Activated CD8-positive, alpha-beta T cell treated with anti-CD3 and anti-CD28 coated beads for 36 hours (primary cell): ENCODE measurements around the gene NGDN. TPM values are rescaled to one million over a fixed set of nuclear protein-coding genes. Genes with fewer than 3 reads are reported as not detected.

Experiments
- ATAC-seq: fragments of 200-7000 bp; cut with Tn5 transposase; one replicate; pipeline ENCODE4 v1.10.0; 2021; ENCODE audit warnings: mild to moderate bottlenecking, moderate library complexity
- CTCF ChIA-PET: fragments of 350-600 bp; sonication (Branson Sonifier 250); formaldehyde crosslinking; loops from one replicate; lab custom pipeline; 2021; ENCODE audit warnings: antibody characterized with exemption; lab: Charles Lee
- POLR2A ChIA-PET: fragments of 350-600 bp; sonication (Branson Sonifier 250); formaldehyde crosslinking; loops from one replicate; lab custom pipeline; 2021; ENCODE audit warnings: antibody characterized with exemption; lab: Charles Lee
- DNase-seq: peaks from one replicate; pipeline ENCODE4 v3.0.0-alpha.2; 2020
- H3K27ac Mint-ChIP-seq: one replicate; pipeline ENCODE4 v1.8.0; 2021; ENCODE audit warnings: mild to moderate bottlenecking, mixed read lengths
- H3K27me3 Mint-ChIP-seq: one replicate; pipeline ENCODE4 v1.8.0; 2021; ENCODE audit warnings: mixed read lengths
- H3K36me3 Mint-ChIP-seq: one replicate; pipeline ENCODE4 v1.8.0; 2021; ENCODE audit warnings: low read depth, mixed read lengths
- H3K4me1 Mint-ChIP-seq: one replicate; pipeline ENCODE4 v1.8.0; 2021; ENCODE audit warnings: low read depth, mixed read lengths
- H3K4me3 Mint-ChIP-seq: one replicate; pipeline ENCODE4 v1.8.0; 2021; ENCODE audit warnings: mild to moderate bottlenecking, moderate library complexity, mixed read lengths
- H3K9me3 Mint-ChIP-seq: one replicate; pipeline ENCODE4 v1.8.0; 2021; ENCODE audit warnings: mixed read lengths
- intact Hi-C: fragments of 100-400 bp; cut with micrococcal nuclease; formaldehyde crosslinking; loops from one replicate; pipeline ENCODE4 v1.10.0; 2022
- total RNA-seq, 2 experiments: library from RNA; stranded (reverse); gene quantifications; one replicate each; pipeline ENCODE4 v1.2.3, GENCODE V29; 2021
- TF ChIP-seq, protein P1 (sequence below): fragments of 200-600 bp; IDR thresholded peaks from one replicate; pipeline ENCODE4 v1.8.0; 2022; ENCODE audit warnings: antibody characterized with exemption, mild to moderate bottlenecking

NGDN gene
- total RNA-seq, 2 experiments from 2014 or later: 50.9 to 57.4 TPM

DNA sequence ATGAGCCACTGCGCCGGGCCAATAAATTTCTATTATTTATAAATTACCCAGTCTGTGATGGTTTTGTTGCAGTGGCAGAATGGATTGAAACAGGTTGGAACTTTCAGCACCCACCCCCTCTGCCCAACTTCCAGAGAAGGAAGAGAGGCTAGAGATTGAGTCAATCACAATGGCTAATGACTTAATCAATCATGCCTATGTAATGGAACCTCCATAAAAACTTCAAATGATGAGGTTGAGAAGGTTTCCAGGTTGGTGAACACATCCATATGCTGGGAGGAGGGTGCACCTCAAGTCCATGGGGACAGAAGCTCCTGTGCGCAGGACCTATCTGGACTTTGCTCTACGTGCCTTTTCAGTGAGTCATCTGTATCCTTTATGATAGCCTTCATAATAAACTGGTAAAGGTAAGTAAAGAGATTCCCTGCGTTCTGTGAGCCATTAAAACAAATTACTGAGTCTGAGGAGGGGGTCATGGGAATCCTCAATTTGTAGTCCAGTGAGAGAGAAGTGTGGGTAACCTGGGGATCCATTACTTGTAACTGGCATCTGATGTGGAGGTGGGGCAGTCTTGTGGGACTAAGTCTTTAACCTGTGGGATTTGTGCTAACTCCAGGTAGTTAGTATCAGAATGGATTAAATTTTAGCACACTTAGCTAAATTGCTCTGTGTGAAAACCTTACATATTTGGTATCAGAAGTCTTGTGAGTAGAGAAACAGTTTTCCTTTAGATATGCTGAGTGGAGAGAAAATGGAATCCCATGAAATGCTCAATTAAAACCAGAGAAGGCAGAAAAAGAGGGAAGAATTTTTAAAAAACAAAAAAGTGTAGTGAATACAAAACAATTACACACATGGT, 11.7 kb upstream of the NGDN start:
- Mint-ChIP-seq H3K9me3 (no peaks in the 10 kb centered on the region), H3K27ac (no peak overlapping the region), H3K4me3 (no peak overlapping the region), H3K4me1 (no peaks in the 10 kb centered on the region), H3K27me3 (peaks cover 23% of the 10 kb centered on the region), H3K36me3 (no peaks in the 10 kb centered on the region)
- no peak for ATAC-seq
- ChIA-PET CTCF (interaction anchor here (1.1 to 1.7 kb wide), 2 partner anchors 11 to 102 kb away, joined by 3 to 7 read pairs; no protein-coding TSS in a partner anchor), POLR2A (no interaction called here)
- TF ChIP-seq, protein P1, sequence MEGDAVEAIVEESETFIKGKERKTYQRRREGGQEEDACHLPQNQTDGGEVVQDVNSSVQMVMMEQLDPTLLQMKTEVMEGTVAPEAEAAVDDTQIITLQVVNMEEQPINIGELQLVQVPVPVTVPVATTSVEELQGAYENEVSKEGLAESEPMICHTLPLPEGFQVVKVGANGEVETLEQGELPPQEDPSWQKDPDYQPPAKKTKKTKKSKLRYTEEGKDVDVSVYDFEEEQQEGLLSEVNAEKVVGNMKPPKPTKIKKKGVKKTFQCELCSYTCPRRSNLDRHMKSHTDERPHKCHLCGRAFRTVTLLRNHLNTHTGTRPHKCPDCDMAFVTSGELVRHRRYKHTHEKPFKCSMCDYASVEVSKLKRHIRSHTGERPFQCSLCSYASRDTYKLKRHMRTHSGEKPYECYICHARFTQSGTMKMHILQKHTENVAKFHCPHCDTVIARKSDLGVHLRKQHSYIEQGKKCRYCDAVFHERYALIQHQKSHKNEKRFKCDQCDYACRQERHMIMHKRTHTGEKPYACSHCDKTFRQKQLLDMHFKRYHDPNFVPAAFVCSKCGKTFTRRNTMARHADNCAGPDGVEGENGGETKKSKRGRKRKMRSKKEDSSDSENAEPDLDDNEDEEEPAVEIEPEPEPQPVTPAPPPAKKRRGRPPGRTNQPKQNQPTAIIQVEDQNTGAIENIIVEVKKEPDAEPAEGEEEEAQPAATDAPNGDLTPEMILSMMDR: no peak
- DNase-seq: no peak
- intact Hi-C loops: no loop called here

DNA sequence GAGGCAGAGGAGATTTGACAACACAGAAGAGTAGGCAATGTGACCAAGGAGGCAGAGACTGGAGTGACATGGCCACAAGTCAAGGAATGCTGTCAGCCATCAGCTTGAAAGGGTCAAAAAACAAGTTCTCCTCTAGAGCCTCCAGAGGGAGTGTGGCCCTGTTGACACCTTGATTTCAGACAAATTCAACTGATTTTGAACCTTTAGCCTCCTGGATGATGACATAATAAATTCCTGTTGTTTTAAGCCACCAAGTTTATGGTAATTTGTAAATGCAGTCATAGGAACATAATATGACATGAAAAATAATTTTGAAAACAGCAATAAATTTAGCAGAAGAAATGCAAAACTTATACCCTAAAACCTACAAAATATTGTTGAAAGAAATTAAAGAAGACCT, 8.5 kb upstream of the NGDN start:
- ChIA-PET POLR2A (interaction anchor here (0.6 kb wide), 1 partner anchor 157 kb away, joined by 3 read pairs; no protein-coding TSS in a partner anchor), CTCF (no interaction called here)
- Mint-ChIP-seq H3K27ac (no peak overlapping the region), H3K9me3 (no peaks in the 10 kb centered on the region), H3K27me3 (peaks cover 8% of the 10 kb centered on the region), H3K4me3 (no peak overlapping the region), H3K36me3 (no peaks in the 10 kb centered on the region), H3K4me1 (no peaks in the 10 kb centered on the region)
- no peak for DNase-seq
- TF ChIP-seq, protein P1: no peak
- no peak for ATAC-seq
- intact Hi-C loops: no loop called here

DNA sequence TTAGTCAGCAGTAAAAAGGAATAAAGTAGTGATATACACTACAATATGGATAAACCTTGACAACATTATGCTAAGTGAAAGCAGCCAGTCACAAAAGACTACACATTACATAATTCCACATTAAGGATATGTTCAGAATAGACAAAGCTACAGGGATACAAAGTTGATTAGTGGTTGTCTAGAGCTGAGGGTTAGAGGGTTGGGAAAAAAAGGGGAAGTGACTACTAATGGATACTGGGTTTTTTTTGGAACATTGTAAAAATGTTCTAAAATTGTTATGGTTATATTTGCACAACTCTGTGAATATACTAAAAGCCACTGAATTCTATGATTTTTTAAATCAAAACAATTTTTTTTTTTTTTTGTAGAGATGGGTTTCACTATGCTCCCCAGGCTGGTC, 4.8 kb upstream of the NGDN start:
- intact Hi-C loops: no loop called here
- TF ChIP-seq, protein P1: no peak
- peaks cover 2% of the 10 kb centered on the region for H3K9me3 Mint-ChIP-seq
- H3K27ac Mint-ChIP-seq: no peak overlapping the region
- ChIA-PET POLR2A (interaction anchor here (0.9 kb wide), 1 partner anchor 143 kb away, joined by 4 read pairs; no protein-coding TSS in a partner anchor), CTCF (no interaction called here)
- peaks cover 3% of the 10 kb centered on the region for H3K27me3 Mint-ChIP-seq
- no peaks in the 10 kb centered on the region for H3K36me3 Mint-ChIP-seq
- H3K4me1 Mint-ChIP-seq: peaks cover 5% of the 10 kb centered on the region
- ATAC-seq (no peak), DNase-seq (no peak)
- H3K4me3 Mint-ChIP-seq: no peak overlapping the region

DNA sequence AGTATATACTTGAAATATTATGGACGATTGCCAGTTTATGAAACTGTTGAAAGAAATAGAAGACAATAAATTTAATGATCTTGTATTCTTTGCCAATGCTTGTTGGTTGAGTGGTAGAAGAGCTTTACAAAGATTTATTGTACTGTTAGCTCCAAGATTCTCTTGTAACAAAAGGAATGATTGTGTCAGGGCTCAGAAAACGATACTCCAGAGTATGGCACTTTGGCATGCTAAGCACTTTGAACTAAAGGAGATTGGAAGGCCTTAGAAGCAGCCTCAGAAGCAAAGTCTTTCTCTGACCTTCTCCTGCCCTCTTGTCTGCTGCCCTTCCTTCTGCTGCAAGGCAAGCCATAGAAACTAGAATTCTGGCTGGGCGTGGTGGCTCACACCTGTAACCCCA, 4.2 kb upstream of the NGDN start:
- TF ChIP-seq, protein P1: no peak
- Mint-ChIP-seq H3K36me3 (no peaks in the 10 kb centered on the region), H3K27me3 (peaks cover 3% of the 10 kb centered on the region)

DNA sequence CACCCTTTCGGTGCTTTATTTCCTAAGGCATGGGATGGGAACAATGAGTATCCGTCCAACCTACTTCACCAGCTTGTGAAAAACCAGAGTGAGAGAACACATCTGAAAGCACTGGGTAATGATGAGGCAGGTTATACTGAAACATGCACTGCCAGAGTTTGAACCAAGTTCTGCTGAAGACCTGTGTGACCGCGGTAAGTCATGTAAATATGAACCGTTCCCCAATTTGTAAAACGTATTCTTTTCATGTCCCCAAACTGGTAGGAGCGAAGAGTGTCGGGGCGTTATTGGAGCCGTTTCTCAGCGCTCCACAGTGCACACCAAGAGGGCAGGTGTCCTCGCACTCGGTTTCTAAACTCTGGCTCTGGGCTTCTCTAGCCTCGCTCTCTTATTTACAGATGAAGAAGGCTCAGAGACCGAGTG, 788 bp upstream of the NGDN start:
- DNase-seq (no peak), ATAC-seq (no peak)
- H3K27ac Mint-ChIP-seq: no peak overlapping the region
- peaks cover 17% of the 10 kb centered on the region for H3K4me1 Mint-ChIP-seq
- intact Hi-C loops: loop anchor here (2.0 kb wide), 1 partner anchor 146 kb away; no protein-coding TSS in a partner anchor
- H3K4me3 Mint-ChIP-seq: no peak overlapping the region
- ChIA-PET CTCF (interaction anchor here (0.6 to 1.5 kb wide), 11 partner anchors 10 to 168 kb away, joined by 3 to 8 read pairs (median 4); partner anchors contain the start of gene PABPN1), POLR2A (no interaction called here)
- H3K36me3 Mint-ChIP-seq: peaks cover 12% of the 10 kb centered on the region
- TF ChIP-seq, protein P1: no peak
- no peaks in the 10 kb centered on the region for H3K27me3 Mint-ChIP-seq
- H3K9me3 Mint-ChIP-seq: peaks cover 2% of the 10 kb centered on the region

More for the DNA sequence above, 4.2 kb upstream of the NGDN start:
- Mint-ChIP-seq H3K9me3 (peaks cover 2% of the 10 kb centered on the region), H3K27ac (no peak overlapping the region), H3K4me1 (peaks cover 5% of the 10 kb centered on the region), H3K4me3 (no peak overlapping the region)
- ChIA-PET CTCF (no interaction called here), POLR2A (interaction anchor here (0.9 kb wide), 1 partner anchor 143 kb away, joined by 4 read pairs; no protein-coding TSS in a partner anchor)
- ATAC-seq (no peak), DNase-seq (no peak)
- intact Hi-C loops: no loop called here
